Osteocyte (in vitro differentiated cells): ENCODE results near the gene BHLHE23. TPM values are rescaled to one million over a fixed set of nuclear protein-coding genes. Genes with fewer than 3 reads are reported as not detected.

Experiments used
- DNase-seq: peaks from one replicate; pipeline ENCODE4 v3.0.0; 2021; ENCODE audit warnings: mixed read lengths; ENCODE audit not compliant: unreplicated experiment; ENCODE audit errors: extremely low spot score
- H3K27ac Mint-ChIP-seq: one replicate; pipeline ENCODE4 v1.8.0; 2021; ENCODE audit warnings: mild to moderate bottlenecking, mixed read lengths; ENCODE audit not compliant: unreplicated experiment
- H3K27me3 Mint-ChIP-seq: one replicate; pipeline ENCODE4 v1.8.0; 2021; ENCODE audit warnings: mixed read lengths; ENCODE audit not compliant: unreplicated experiment
- H3K36me3 Mint-ChIP-seq: one replicate; pipeline ENCODE4 v1.8.0; 2021; ENCODE audit warnings: mixed read lengths; ENCODE audit not compliant: unreplicated experiment
- H3K4me1 Mint-ChIP-seq: one replicate; pipeline ENCODE4 v1.8.0; 2021; ENCODE audit warnings: mixed read lengths; ENCODE audit not compliant: unreplicated experiment
- H3K4me3 Mint-ChIP-seq: one replicate; pipeline ENCODE4 v1.8.0; 2021; ENCODE audit warnings: mild to moderate bottlenecking, moderate library complexity, mixed read lengths; ENCODE audit not compliant: unreplicated experiment
- H3K9me3 Mint-ChIP-seq: one replicate; pipeline ENCODE4 v1.8.0; 2021; ENCODE audit warnings: mixed read lengths; ENCODE audit not compliant: unreplicated experiment
- total RNA-seq: library from RNA; stranded (reverse); gene quantifications from 2 replicates; pipeline ENCODE4 v1.2.1, GENCODE V29; 2021
- TF ChIP-seq, protein P1 (sequence below): fragments of 200-600 bp; sonication (generic); IDR thresholded peaks from 2 replicates; pipeline ENCODE4 v1.5.0; 2021; ENCODE audit warnings: antibody characterized with exemption, mild to moderate bottlenecking, moderate library complexity

Gene BHLHE23
- total RNA-seq, 1 donor from 2014 or later: not detected

DNA sequence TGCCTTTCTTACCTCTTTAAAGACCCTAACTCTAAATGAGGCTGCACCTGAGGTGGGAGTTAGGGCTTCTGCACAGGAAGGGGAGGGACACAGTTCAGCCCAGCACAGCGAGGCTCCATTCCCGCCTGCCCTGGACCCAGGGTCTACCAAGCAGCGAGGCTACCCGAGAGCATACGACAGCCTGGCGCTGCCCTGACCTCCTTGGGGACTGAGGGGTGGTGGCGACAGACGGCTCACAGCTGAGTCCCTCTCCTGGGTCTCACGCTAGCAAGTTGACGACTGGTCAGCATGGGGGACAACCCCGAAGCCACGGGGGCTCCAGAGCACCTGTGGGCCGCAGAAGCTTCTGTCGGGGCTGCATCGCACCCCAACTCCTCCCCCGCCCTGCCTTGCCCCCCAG is 29.9 kb downstream of the BHLHE23 start:
- no peak overlapping the region for H3K27ac Mint-ChIP-seq

DNA sequence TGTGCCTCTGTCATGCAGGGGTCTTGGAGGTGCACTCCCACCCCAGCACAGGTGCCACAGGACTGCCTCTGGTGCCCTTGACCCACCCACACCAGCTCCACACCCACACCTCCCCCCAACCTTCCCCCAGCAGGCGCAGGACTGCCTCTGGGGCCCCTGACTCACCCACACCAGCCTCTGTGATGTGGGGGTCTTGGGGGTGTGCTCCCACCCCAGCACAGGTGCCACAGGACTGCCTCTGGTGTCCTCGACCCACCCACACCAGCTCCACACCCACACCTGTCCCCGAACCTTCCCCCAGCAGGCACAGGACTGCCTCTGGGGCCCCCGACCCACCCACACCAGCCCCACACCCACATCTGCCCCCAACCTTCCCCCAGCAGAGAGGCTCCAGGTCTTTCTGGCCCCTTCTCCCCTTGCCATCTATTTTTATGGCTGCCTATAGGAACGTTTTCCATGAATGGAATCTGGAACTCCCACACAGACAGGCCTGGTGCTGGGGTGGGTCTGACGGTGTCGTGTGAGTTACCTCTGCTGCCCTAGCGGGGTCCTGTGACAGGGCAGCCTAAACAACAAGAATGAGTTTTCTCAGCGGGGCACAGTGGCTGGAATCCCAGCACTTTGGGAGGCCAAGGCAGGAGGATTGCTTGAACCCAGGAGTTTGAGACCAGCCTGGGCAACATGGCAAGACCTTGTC is 30.8 kb downstream of the BHLHE23 start:
- peaks cover 42% of the 10 kb centered on the region for H3K27me3 Mint-ChIP-seq
- H3K4me1 Mint-ChIP-seq: peaks cover 2% of the 10 kb centered on the region
- no peak for DNase-seq
- no peak overlapping the region for H3K27ac Mint-ChIP-seq
- TF ChIP-seq, protein P1, sequence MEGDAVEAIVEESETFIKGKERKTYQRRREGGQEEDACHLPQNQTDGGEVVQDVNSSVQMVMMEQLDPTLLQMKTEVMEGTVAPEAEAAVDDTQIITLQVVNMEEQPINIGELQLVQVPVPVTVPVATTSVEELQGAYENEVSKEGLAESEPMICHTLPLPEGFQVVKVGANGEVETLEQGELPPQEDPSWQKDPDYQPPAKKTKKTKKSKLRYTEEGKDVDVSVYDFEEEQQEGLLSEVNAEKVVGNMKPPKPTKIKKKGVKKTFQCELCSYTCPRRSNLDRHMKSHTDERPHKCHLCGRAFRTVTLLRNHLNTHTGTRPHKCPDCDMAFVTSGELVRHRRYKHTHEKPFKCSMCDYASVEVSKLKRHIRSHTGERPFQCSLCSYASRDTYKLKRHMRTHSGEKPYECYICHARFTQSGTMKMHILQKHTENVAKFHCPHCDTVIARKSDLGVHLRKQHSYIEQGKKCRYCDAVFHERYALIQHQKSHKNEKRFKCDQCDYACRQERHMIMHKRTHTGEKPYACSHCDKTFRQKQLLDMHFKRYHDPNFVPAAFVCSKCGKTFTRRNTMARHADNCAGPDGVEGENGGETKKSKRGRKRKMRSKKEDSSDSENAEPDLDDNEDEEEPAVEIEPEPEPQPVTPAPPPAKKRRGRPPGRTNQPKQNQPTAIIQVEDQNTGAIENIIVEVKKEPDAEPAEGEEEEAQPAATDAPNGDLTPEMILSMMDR: no peak
- H3K9me3 Mint-ChIP-seq: no peaks in the 10 kb centered on the region
- H3K4me3 Mint-ChIP-seq: no peak overlapping the region
- H3K36me3 Mint-ChIP-seq: no peaks in the 10 kb centered on the region

More for the DNA sequence above, 29.9 kb downstream of the BHLHE23 start:
- TF ChIP-seq, protein P1: no peak
- peaks cover 46% of the 10 kb centered on the region for H3K27me3 Mint-ChIP-seq
- no peaks in the 10 kb centered on the region for H3K9me3 Mint-ChIP-seq
- DNase-seq: no peak
- no peaks in the 10 kb centered on the region for H3K36me3 Mint-ChIP-seq
- peaks cover 2% of the 10 kb centered on the region for H3K4me1 Mint-ChIP-seq
- H3K4me3 Mint-ChIP-seq: no peak overlapping the region

DNA sequence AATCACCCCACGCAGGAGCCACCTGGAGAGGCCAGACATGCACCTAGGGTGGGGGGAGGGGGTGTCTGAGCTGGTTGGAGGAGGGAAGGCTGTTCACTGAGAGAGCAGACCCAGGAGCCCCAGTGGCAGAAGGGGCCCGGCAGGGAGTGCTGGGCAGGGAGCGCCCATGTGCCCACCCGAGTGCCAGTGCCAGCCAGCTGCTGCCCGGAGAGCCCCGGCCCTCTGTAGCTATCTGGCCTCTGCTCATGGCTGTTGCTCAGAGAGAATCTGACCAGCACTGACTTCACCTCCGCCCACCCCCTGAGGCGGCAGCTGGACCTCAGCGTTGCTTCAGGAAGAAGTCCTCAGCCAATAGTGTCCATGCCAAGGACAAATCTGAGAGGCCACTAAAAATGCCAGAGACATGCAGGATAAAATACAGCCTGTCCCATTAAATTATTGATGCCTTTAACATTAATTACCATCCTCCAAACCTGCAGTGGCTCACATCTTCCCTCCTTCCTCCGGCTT is 31.5 kb downstream of the BHLHE23 start:
- DNase-seq: no peak
- no peaks in the 10 kb centered on the region for H3K9me3 Mint-ChIP-seq
- no peaks in the 10 kb centered on the region for H3K36me3 Mint-ChIP-seq
- peaks cover 38% of the 10 kb centered on the region for H3K27me3 Mint-ChIP-seq
- no peak overlapping the region for H3K4me3 Mint-ChIP-seq
- peaks cover 2% of the 10 kb centered on the region for H3K4me1 Mint-ChIP-seq
- TF ChIP-seq, protein P1: no peak
- H3K27ac Mint-ChIP-seq: no peak overlapping the region

DNA sequence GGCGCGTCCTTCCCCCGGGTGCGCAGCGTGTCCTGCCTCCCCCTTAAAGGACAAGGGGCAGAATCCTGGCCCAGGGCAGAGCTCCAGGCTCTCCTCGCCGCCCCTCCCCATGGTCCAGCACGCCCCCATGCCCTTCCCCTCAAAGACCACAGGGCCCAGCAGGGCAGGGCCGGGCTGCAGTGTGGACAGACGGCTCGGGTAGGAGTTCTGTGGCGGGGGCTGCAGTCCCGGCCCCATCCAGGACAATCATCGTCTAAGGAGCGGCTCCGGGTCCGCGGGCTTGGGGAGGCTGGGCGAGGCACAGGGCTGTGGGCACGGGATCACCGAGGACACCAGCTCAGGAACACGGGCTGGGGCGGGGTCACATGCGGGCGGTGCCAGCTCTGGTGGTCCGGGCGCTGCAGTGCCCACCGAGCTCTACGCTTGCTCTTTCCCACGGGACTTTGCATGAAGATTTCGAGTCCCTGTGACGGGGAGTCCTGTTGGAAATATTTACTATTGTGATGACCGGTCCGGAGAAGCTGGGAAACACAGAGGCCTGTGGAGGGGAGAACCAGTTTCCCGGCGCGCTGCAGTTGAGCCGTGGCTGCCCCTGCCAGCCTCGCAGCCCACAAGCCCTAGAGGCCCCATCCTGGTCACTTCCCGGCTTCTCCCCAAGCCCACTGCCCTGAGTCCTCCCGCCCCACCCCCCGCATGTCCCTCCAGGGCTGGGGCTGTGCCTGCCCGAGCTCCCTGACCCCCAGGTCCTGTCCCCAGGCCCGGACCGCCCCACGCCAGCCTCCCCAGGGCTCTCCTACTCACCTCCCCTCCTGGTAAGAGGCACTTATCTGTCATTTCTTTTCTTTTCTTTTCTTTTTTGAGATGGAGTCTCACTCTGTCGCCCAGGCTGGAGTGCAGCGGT is 33.7 kb downstream of the BHLHE23 start:
- no peak overlapping the region for H3K27ac Mint-ChIP-seq
- no peaks in the 10 kb centered on the region for H3K36me3 Mint-ChIP-seq
- H3K27me3 Mint-ChIP-seq: peaks cover 28% of the 10 kb centered on the region
- DNase-seq: no peak
- TF ChIP-seq, protein P1: no peak
- no peaks in the 10 kb centered on the region for H3K9me3 Mint-ChIP-seq
- peaks cover 2% of the 10 kb centered on the region for H3K4me1 Mint-ChIP-seq
- H3K4me3 Mint-ChIP-seq: no peak overlapping the region
